Measurements from ENCODE around the gene HCLS1.

HCLS1 gene

GRCh38 chr3:121627622-121628021 lies 33.1 kb downstream of the HCLS1 start:
- no peak overlapping the region for H3K4me3 ChIP-seq (ENCODE audit: control insufficient read depth, low read depth, low read length)
- no peak for DNase-seq (ENCODE audit: low read depth)
- TF ChIP-seq, protein P1, sequence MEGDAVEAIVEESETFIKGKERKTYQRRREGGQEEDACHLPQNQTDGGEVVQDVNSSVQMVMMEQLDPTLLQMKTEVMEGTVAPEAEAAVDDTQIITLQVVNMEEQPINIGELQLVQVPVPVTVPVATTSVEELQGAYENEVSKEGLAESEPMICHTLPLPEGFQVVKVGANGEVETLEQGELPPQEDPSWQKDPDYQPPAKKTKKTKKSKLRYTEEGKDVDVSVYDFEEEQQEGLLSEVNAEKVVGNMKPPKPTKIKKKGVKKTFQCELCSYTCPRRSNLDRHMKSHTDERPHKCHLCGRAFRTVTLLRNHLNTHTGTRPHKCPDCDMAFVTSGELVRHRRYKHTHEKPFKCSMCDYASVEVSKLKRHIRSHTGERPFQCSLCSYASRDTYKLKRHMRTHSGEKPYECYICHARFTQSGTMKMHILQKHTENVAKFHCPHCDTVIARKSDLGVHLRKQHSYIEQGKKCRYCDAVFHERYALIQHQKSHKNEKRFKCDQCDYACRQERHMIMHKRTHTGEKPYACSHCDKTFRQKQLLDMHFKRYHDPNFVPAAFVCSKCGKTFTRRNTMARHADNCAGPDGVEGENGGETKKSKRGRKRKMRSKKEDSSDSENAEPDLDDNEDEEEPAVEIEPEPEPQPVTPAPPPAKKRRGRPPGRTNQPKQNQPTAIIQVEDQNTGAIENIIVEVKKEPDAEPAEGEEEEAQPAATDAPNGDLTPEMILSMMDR (IDR thresholded peaks at IDR 0.05; ENCODE audit: control insufficient read depth, insufficient read depth, low read depth, low read length, missing control alignments), result no peak

- TF ChIP-seq, protein P1 (IDR thresholded peaks at IDR 0.05; ENCODE audit: control insufficient read depth, insufficient read depth, low read depth, low read length, missing control alignments), result no peak
- DNase-seq (ENCODE audit: low read depth), result no peak
- H3K4me3 ChIP-seq (ENCODE audit: control insufficient read depth, low read depth, low read length), result no peak overlapping the region
Observed at GRCh38 chr3:121627211-121627610, 33.5 kb downstream of the HCLS1 start.

GRCh38 chr3:121626495-121626894 lies 34.2 kb downstream of the HCLS1 start:
- DNase-seq (ENCODE audit: low read depth), result no peak
- TF ChIP-seq, protein P1 (IDR thresholded peaks at IDR 0.05; ENCODE audit: control insufficient read depth, insufficient read depth, low read depth, low read length, missing control alignments), result no peak
- H3K4me3 ChIP-seq (ENCODE audit: control insufficient read depth, low read depth, low read length), result no peak overlapping the region

DNA sequence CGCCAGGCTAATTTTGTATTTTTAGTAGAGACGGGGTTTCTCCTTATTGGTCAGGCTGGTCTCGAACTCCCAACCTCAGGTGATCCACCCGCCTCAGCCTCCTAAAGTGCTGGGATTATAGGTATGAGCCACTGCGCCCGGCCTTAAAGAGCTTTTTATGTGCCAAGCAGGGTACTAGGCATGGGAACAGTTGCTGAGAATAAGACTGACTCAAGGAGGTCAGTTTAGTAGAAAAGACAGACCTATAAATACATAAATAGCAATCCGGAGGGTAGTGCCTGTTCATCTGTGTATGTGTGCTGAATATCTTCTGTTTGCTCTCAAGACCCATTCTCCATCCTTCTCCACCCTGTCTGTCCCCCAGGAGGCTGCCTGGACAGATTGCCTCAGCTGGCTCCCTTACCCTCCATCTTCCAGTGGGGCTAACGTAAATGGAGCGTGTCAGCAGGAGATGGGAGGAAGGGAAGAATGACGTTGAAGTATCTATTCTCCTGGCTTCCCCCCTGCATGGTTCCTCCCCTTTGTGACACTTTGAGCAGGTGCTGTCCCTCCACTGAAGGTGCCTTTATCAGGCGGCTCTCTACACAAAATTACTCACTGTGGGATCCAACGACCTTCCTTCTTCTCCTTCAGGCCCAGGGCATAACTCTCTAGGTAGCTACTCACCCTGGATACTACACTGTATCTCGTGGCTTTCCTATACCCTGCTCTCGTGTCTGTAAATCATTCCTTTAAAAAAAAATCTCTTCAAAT lies 36.4 kb downstream of the HCLS1 start:
- TF ChIP-seq, protein P1 (IDR thresholded peaks at IDR 0.05; ENCODE audit: control insufficient read depth, insufficient read depth, low read depth, low read length, missing control alignments), result no peak
- no peak overlapping the region for H3K4me3 ChIP-seq (ENCODE audit: control insufficient read depth, low read depth, low read length)
- DNase-seq (ENCODE audit: low read depth), result no peak

DNA sequence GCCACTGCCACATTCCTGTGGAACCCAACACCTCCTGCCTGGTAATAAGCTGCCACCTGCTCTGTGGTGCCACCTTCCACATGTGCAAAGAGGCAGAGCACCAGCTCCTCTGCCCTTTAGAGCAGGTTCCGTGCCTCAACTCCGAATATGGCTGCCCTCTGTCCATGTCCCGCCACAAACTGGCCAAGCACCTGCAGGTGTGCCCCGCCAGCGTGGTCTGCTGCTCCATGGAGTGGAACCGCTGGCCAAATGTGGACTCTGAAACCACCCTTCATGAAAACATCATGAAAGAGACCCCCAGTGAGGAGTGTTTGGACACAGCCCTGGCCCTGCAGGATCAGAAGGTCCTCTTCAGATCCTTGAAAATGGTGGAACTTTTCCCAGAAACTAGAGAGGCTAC lies 39.2 kb downstream of the HCLS1 start:
- no peak overlapping the region for H3K4me3 ChIP-seq (ENCODE audit: control insufficient read depth, low read depth, low read length)
- no peak for DNase-seq (ENCODE audit: low read depth)
- TF ChIP-seq, protein P1 (IDR thresholded peaks at IDR 0.05; ENCODE audit: control insufficient read depth, insufficient read depth, low read depth, low read length, missing control alignments), result no peak

GRCh38 chr3:121619691-121620090 lies 41.0 kb downstream of the HCLS1 start:
- TF ChIP-seq, protein P1 (IDR thresholded peaks at IDR 0.05; ENCODE audit: control insufficient read depth, insufficient read depth, low read depth, low read length, missing control alignments), result no peak
- no peak for DNase-seq (ENCODE audit: low read depth)
- no peak overlapping the region for H3K4me3 ChIP-seq (ENCODE audit: control insufficient read depth, low read depth, low read length)

Measured in AG09309 (cell line).